Ammon's horn (tissue), 1 donor: ENCODE data around the gene DESI1.
"Not testable (repeated sequence)": the region's sequence is repeated elsewhere in the genome, so short reads cannot be mapped to it uniquely, and the experiment has no call there.

ENCODE experiments used
- DNase-seq: peaks from one replicate; pipeline ENCODE4 v3.0.0-alpha.2; 2016; ENCODE audit warnings: low spot score

Gene DESI1

GRCh38 chr22:41585898-41586297 is 34.9 kb downstream of the DESI1 start:
- no peak for DNase-seq

GRCh38 chr22:41584881-41585280 is 36.0 kb downstream of the DESI1 start:
- DNase-seq = no peak

- DNase-seq = no peak
Measured at GRCh38 chr22:41582694-41583093, 38.1 kb downstream of the DESI1 start.

- DNase-seq = no peak
Measured at GRCh38 chr22:41579997-41580355, 40.9 kb downstream of the DESI1 start.

GRCh38 chr22:41579297-41579996 is 41.4 kb downstream of the DESI1 start:
- DNase-seq = no peak

GRCh38 chr22:41578818-41579217 is 42.0 kb downstream of the DESI1 start:
- no peak for DNase-seq

GRCh38 chr22:41578114-41578513 is 42.7 kb downstream of the DESI1 start:
- DNase-seq = no peak

GRCh38 chr22:41576877-41577276 is 44.0 kb downstream of the DESI1 start:
- peak; percentile 57 for DNase-seq

GRCh38 chr22:41575533-41575932 is 45.3 kb downstream of the DESI1 start:
- DNase-seq = no peak

- no peak for DNase-seq
Measured at GRCh38 chr22:41574847-41575381, 45.9 kb downstream of the DESI1 start.

- no peak for DNase-seq
Measured at GRCh38 chr22:41573677-41574076, 47.2 kb downstream of the DESI1 start.

- DNase-seq = not testable (repeated sequence)
Measured at GRCh38 chr22:41572305-41572704, 48.5 kb downstream of the DESI1 start.

GRCh38 chr22:41571786-41572185 is 49.1 kb downstream of the DESI1 start:
- DNase-seq = no peak

GRCh38 chr22:41570221-41570620 is 50.6 kb downstream of the DESI1 start:
- no peak for DNase-seq

GRCh38 chr22:41568811-41569210 is 52.0 kb downstream of the DESI1 start:
- no peak for DNase-seq

GRCh38 chr22:41567512-41567768 is 53.4 kb downstream of the DESI1 start:
- DNase-seq = no peak

- no peak for DNase-seq
Measured at GRCh38 chr22:41565403-41566054, 55.3 kb downstream of the DESI1 start.

GRCh38 chr22:41564563-41564962 is 56.3 kb downstream of the DESI1 start:
- no peak for DNase-seq

GRCh38 chr22:41563051-41563711 is 57.7 kb downstream of the DESI1 start:
- no peak for DNase-seq

- no peak for DNase-seq
Measured at GRCh38 chr22:41562461-41562860, 58.4 kb downstream of the DESI1 start.

- DNase-seq = no peak
Measured at GRCh38 chr22:41561788-41562187, 59.1 kb downstream of the DESI1 start.

GRCh38 chr22:41561335-41561734 is 59.5 kb downstream of the DESI1 start:
- DNase-seq = no peak

GRCh38 chr22:41560095-41560471 is 60.8 kb downstream of the DESI1 start:
- DNase-seq = no peak
